ENCODE measurements around the gene SNRNP25. TPM values are rescaled to one million over a fixed set of nuclear protein-coding genes. Genes with fewer than 3 reads are reported as not detected.

Gene SNRNP25
- total RNA-seq, 4 donors from 2014 or later: 25.6 to 34.4 (median 28.5) TPM

DNA sequence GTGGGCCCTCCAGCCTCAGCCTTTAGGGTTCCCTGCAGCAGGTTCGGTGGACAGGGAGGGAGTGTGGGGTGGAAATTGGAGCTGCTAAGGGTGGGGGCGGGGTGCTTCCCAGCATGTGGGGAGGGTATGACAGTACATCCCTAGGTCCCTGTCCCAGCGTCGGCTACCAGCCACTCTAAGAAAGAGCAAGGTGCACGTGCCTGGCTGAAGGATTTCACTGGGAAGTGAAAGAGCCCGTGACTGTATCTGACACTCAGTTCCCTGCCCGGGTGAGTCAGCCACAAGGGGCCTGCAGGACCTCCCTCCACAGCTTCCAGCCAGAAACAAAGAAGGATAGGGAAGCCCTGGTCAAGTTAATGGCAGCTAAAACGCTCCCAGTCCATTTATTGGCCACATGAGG, 4.1 kb downstream of the SNRNP25 start:
- ATAC-seq: no peak
- Histone ChIP-seq H3K4me3 (no peak overlapping the region), H3K27me3 (no peaks in the 10 kb centered on the region), H3K9me3 (no peaks in the 10 kb centered on the region), H3K36me3 (peaks cover 0 to 76% of the 10 kb centered on the region in 2 donors), H3K27ac (peak overlapping the region in 1 of 4 donors; percentile 24), H3K4me1 (peaks cover 0 to 13% (median 0%) of the 10 kb centered on the region in 3 donors)
- TF ChIP-seq POLR2A (IDR thresholded peaks at IDR 0.05): no peak
- TF ChIP-seq, protein P1, sequence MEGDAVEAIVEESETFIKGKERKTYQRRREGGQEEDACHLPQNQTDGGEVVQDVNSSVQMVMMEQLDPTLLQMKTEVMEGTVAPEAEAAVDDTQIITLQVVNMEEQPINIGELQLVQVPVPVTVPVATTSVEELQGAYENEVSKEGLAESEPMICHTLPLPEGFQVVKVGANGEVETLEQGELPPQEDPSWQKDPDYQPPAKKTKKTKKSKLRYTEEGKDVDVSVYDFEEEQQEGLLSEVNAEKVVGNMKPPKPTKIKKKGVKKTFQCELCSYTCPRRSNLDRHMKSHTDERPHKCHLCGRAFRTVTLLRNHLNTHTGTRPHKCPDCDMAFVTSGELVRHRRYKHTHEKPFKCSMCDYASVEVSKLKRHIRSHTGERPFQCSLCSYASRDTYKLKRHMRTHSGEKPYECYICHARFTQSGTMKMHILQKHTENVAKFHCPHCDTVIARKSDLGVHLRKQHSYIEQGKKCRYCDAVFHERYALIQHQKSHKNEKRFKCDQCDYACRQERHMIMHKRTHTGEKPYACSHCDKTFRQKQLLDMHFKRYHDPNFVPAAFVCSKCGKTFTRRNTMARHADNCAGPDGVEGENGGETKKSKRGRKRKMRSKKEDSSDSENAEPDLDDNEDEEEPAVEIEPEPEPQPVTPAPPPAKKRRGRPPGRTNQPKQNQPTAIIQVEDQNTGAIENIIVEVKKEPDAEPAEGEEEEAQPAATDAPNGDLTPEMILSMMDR (IDR thresholded peaks at IDR 0.05): no peak
- no peak for TF ChIP-seq EP300 (IDR thresholded peaks at IDR 0.05)
- no peak for TF ChIP-seq POLR2AphosphoS5 (IDR thresholded peaks at IDR 0.05)
- WGBS, 2 donors (ENCODE audit: low coverage in 1 of 2): 36 to 62% methylated on average over 3 to 5 of the region's 8 CpGs

DNA sequence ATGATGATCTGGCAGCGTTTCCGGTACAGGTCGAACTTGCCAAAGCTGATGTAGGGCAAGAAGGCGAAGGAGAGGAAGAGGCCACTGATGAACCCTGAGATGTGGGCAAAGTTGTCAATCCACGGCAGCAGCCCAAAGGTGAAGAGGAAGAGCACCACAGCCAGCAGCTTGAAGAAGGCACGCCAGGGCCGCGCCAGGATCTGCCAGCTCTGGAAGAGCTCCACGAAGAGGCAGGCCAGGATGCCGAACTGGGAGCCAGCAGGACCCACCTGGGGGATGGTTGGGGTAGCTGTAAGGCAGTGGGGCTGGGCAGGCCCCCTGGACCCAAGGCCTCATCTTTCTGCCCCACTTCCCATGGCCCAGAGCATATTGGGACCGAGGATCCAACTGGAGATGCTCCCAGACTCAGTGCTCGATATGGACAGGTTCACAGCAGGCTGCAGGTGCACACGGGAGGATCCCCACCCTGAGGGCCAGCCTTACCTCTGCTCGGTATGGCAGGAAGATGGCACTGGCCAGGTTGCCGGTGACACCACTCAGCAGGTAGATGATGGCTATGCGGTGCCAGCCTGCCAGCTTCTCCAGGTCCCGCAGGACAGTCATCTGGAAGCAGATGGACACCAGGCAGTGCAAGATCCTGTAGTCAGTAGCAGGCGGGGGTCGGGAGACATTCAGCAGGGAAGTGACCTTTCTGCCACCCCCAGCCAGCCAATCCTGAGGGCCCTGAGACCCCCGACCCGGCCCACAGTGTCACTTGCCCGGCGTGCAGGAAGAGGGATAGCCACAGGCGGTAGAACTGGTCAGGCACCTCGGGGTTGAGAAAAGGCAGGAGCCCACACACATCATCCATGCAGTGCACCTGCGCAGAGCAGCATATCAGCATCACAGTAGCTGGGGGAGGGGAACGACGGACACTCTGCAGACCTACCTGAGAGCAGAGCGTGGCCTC, 5.1 kb downstream of the SNRNP25 start:
- Histone ChIP-seq H3K27ac (no peak overlapping the region), H3K27me3 (no peaks in the 10 kb centered on the region), H3K4me3 (no peak overlapping the region), H3K36me3 (peaks cover 0 to 86% of the 10 kb centered on the region in 2 donors), H3K9me3 (no peaks in the 10 kb centered on the region), H3K4me1 (peaks cover 0 to 10% (median 0%) of the 10 kb centered on the region in 3 donors)
- 87% methylated on average over 13 of the region's 29 CpGs; no CpG with 5 or more reads in 1 of the 2 donors for WGBS, 2 donors (ENCODE audit: low coverage in 1 of 2)
- ATAC-seq: no peak
- TF ChIP-seq POLR2AphosphoS5 (IDR thresholded peaks at IDR 0.05): no peak

DNA sequence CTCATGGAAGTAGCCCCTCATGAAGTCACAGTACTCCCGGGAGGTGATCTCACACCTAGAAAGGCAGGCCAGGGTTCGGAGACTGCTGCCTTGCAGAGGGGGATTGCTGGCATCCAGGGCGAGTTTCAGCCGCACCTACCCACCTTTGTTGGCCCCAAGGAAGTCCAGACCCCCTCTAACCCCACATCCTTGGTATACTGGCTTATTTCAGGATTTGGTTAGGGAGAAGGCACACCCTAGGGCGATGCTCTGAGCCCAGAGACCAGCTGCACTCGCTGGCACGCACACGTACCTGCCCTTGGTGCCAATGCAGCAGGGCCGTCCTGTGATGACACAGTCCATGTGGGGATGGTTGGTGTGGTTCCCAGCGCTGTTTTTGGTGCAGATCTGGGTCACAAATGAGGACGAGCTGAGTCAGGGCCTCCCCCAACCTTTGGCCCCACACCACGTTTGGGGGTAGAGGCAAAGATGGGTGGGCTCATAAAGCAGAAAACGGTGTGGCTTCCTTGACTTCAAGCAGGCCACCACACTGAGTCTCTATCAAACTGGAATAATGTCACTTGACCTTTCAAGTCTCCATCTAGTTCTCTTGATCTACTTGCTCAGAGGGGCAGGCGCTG, 5.9 kb downstream of the SNRNP25 start:
- ATAC-seq: no peak

DNA sequence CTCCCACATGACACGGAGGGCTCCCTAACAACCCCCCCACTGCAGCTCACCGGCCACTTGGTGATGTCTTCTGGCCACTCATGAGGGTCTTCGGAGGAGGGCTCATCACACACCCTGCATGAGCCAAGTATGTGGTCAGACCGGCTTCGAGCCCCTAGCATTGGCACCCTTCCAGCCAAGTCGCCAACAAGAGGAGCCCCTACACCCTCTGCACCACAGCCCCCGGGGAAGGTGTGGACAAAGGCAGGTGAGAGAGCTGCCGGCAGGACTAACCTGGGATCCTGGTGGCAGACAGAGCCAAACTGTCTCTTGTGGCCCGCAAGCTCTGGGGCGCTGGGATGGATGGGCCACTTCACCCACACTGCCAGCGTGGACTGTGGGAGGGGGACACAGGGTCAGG, 6.5 kb downstream of the SNRNP25 start:
- WGBS, 2 donors (ENCODE audit: low coverage in 1 of 2): no CpG with 5 or more reads among the region's 11 CpGs
- peaks cover 0 to 6% (median 0%) of the 10 kb centered on the region in 3 donors for H3K4me1 ChIP-seq
- no peak for ATAC-seq
- H3K27ac ChIP-seq: no peak overlapping the region
- H3K27me3 ChIP-seq: no peaks in the 10 kb centered on the region
- no peak overlapping the region for H3K4me3 ChIP-seq
- no peak for TF ChIP-seq EP300 (IDR thresholded peaks at IDR 0.05)
- TF ChIP-seq, protein P1 (IDR thresholded peaks at IDR 0.05): no peak
- no peak for TF ChIP-seq POLR2A (IDR thresholded peaks at IDR 0.05)
- TF ChIP-seq POLR2AphosphoS5 (IDR thresholded peaks at IDR 0.05): no peak
- no peaks in the 10 kb centered on the region for H3K9me3 ChIP-seq
- H3K36me3 ChIP-seq: peaks cover 0 to 99% of the 10 kb centered on the region in 2 donors

More for the DNA sequence above, 5.9 kb downstream of the SNRNP25 start:
- TF ChIP-seq, protein P1 (IDR thresholded peaks at IDR 0.05): no peak
- TF ChIP-seq POLR2A (IDR thresholded peaks at IDR 0.05): no peak
- no peak for TF ChIP-seq POLR2AphosphoS5 (IDR thresholded peaks at IDR 0.05)
- TF ChIP-seq EP300 (IDR thresholded peaks at IDR 0.05): no peak
- Histone ChIP-seq H3K27me3 (no peaks in the 10 kb centered on the region), H3K4me3 (no peak overlapping the region), H3K9me3 (no peaks in the 10 kb centered on the region), H3K27ac (no peak overlapping the region), H3K36me3 (peaks cover 0 to 94% of the 10 kb centered on the region in 2 donors), H3K4me1 (peaks cover 0 to 4% (median 0%) of the 10 kb centered on the region in 3 donors)
- 100% methylated on average over 1 of the region's 14 CpGs; no CpG with 5 or more reads in 1 of the 2 donors for WGBS, 2 donors (ENCODE audit: low coverage in 1 of 2)
